Ovary (tissue), 3 donors: ENCODE results near the gene CEP350.

Experiments
- CTCF ChIP-seq, 3 donors: fragments of 450-650 bp in 2 of 3; fragments of 200-600 bp in 1 of 3; IDR thresholded peaks; one replicate each; pipeline versions ENCODE4 v1.5.1 to v1.8.0; 2016 to 2022; ENCODE audit warnings: antibody characterized with exemption in 3 of 3, mild to moderate bottlenecking in 1 of 3
- EP300 ChIP-seq: sonication (generic); formaldehyde crosslinking; IDR thresholded peaks from one replicate; pipeline ENCODE4 v1.6.1; 2017; ENCODE audit warnings: antibody characterized with exemption
- donor health status: DM: no; HTN: no; CAD: no.

GRCh38 chr1:179939941-179940340 is 14.7 kb upstream of the CEP350 start:
- TF ChIP-seq CTCF (IDR thresholded peaks at IDR 0.05) (no peak), EP300 (no peak)
